Neural progenitor cell (in vitro differentiated cells): ENCODE measurements around the gene ADAT1. TPM values are rescaled to one million over a fixed set of nuclear protein-coding genes. Genes with fewer than 3 reads are reported as not detected.

Source experiments
- DNase-seq: peaks from one replicate; pipeline ENCODE4 v3.0.0-alpha.2; 2016; ENCODE audit warnings: low spot score
- H2AFZ ChIP-seq: fragments of 200-600 bp; sonication (generic); replicated peaks from 2 replicates; pipeline ENCODE4 v1.6.1; 2016; ENCODE audit warnings: antibody characterized with exemption
- H3F3A ChIP-seq: fragments of 200-600 bp; sonication (generic); 2 replicates; pipeline ENCODE4 v1.6.1; 2016; ENCODE audit warnings: antibody characterized with exemption, low read depth
- H3K27ac ChIP-seq: fragments of 200-600 bp; sonication (generic); 2 replicates; pipeline ENCODE4 v1.5.1; 2016; ENCODE audit warnings: mild to moderate bottlenecking
- H3K27me3 ChIP-seq: fragments of 200-600 bp; sonication (generic); 2 replicates; pipeline ENCODE4 v1.6.1; 2016; ENCODE audit warnings: mild to moderate bottlenecking, moderate library complexity
- H3K36me3 ChIP-seq: fragments of 200-600 bp; sonication (generic); 2 replicates; pipeline ENCODE4 v1.5.1; 2016
- H3K4me1 ChIP-seq: fragments of 200-600 bp; sonication (generic); 2 replicates; pipeline ENCODE4 v1.6.1; 2016; ENCODE audit warnings: mixed run types
- H3K4me2 ChIP-seq: fragments of 200-600 bp; sonication (generic); 2 replicates; pipeline ENCODE4 v1.6.1; 2016
- H3K4me3 ChIP-seq: fragments of 200-600 bp; sonication (generic); 2 replicates; pipeline ENCODE4 v1.5.1; 2016
- H3K79me2 ChIP-seq: fragments of 200-600 bp; sonication (generic); 2 replicates; pipeline ENCODE4 v1.6.1; 2016; ENCODE audit warnings: low read depth
- H3K9ac ChIP-seq: fragments of 200-600 bp; sonication (generic); 2 replicates; pipeline ENCODE4 v1.6.1; 2016
- H3K9me3 ChIP-seq: fragments of 200-600 bp; sonication (generic); 2 replicates; pipeline ENCODE4 v1.5.1; 2016; ENCODE audit warnings: low read depth
- H4K20me1 ChIP-seq: fragments of 200-600 bp; sonication (generic); 2 replicates; pipeline ENCODE4 v1.6.1; 2016; ENCODE audit warnings: low read depth
- H3K27ac Mint-ChIP-seq: 3 replicates; pipeline ENCODE4 v1.8.0; 2021; ENCODE audit warnings: mixed read lengths
- H3K27me3 Mint-ChIP-seq: 2 replicates; pipeline ENCODE4 v1.8.0; 2022; ENCODE audit warnings: low read depth, mild to moderate bottlenecking, inconsistent platforms, moderate library complexity, mixed read lengths; ENCODE audit not compliant: insufficient read depth
- H3K36me3 Mint-ChIP-seq: 3 replicates; pipeline ENCODE4 v1.8.0; 2021; ENCODE audit warnings: mixed read lengths
- H3K4me1 Mint-ChIP-seq: 3 replicates; pipeline ENCODE4 v1.8.0; 2021; ENCODE audit warnings: mixed read lengths
- H3K4me3 Mint-ChIP-seq: 3 replicates; pipeline ENCODE4 v1.8.0; 2021; ENCODE audit warnings: mild to moderate bottlenecking, moderate library complexity, mixed read lengths
- H3K9me3 Mint-ChIP-seq: 3 replicates; pipeline ENCODE4 v1.8.0; 2020; ENCODE audit warnings: mixed read lengths
- CTCF ChIP-seq: fragments of 200-600 bp; sonication (generic); IDR thresholded peaks from 2 replicates; pipeline ENCODE4 v1.5.1; 2017; ENCODE audit warnings: antibody characterized with exemption, mild to moderate bottlenecking
- EZH2 ChIP-seq: fragments of 200-600 bp; sonication (generic); IDR thresholded peaks from 2 replicates; pipeline ENCODE4 v1.6.1; 2017; ENCODE audit warnings: antibody characterized with exemption, mild to moderate bottlenecking, moderate library complexity
- EZH2phosphoT487 ChIP-seq: fragments of 200-600 bp; sonication (generic); IDR thresholded peaks from 2 replicates; pipeline ENCODE4 v1.6.1; 2017; ENCODE audit warnings: antibody characterized with exemption
- total RNA-seq: library from RNA; depleted of rRNA; stranded (reverse); fragments of >200 nt; gene quantifications from 2 replicates; pipeline ENCODE4 v1.2.3, GENCODE V29; 2015; ENCODE audit warnings: low replicate concordance

The ADAT1 gene
- total RNA-seq, 1 donor from 2014 or later: 76.6 TPM

GRCh38 chr16:75648265-75649076 is 25.4 kb upstream of the ADAT1 start:
- Histone ChIP-seq H3F3A (peaks cover 13% of the 10 kb centered on the region), H3K27me3 (no peaks in the 10 kb centered on the region), H3K79me2 (peaks cover 95% of the 10 kb centered on the region), H3K27ac (peak overlapping the region; percentile 87), H3K4me1 (peaks cover 15% of the 10 kb centered on the region), H3K36me3 (no peaks in the 10 kb centered on the region), H3K4me2 (peak overlapping the region; percentile 96), H3K9ac (peak overlapping the region; percentile 87), H3K9me3 (no peaks in the 10 kb centered on the region), H2AFZ (peak overlapping the region; percentile 99), H3K4me3 (peak overlapping the region; percentile 95), H4K20me1 (peaks cover 32% of the 10 kb centered on the region)
- H3K36me3 Mint-ChIP-seq: peaks cover 23% of the 10 kb centered on the region
- H3K9me3 Mint-ChIP-seq: no peaks in the 10 kb centered on the region
- DNase-seq: peak; percentile 88
- H3K27ac Mint-ChIP-seq: peak overlapping the region; percentile 92
- TF ChIP-seq EZH2 (no peak), CTCF (no peak), EZH2phosphoT487 (no peak)
- peaks cover 36% of the 10 kb centered on the region for H3K4me1 Mint-ChIP-seq
- peaks cover 5% of the 10 kb centered on the region for H3K27me3 Mint-ChIP-seq
- peak overlapping the region; percentile 96 for H3K4me3 Mint-ChIP-seq

- peaks cover 24% of the 10 kb centered on the region for H4K20me1 ChIP-seq
- Mint-ChIP-seq H3K9me3 (no peaks in the 10 kb centered on the region), H3K4me1 (peaks cover 36% of the 10 kb centered on the region), H3K36me3 (peaks cover 24% of the 10 kb centered on the region), H3K27ac (peak within 1 kb of the TSS; percentile 92), H3K4me3 (peak within 1 kb of the TSS; percentile 99), H3K27me3 (peaks cover 5% of the 10 kb centered on the region)
- peak within 1 kb of the TSS; percentile 99 for H2AFZ ChIP-seq
- H3F3A ChIP-seq: peaks cover 13% of the 10 kb centered on the region
- H3K27ac ChIP-seq: peak within 1 kb of the TSS; percentile 87
- no peaks in the 10 kb centered on the region for H3K9me3 ChIP-seq
- H3K4me3 ChIP-seq: peak within 1 kb of the TSS; percentile 95
- H3K4me2 ChIP-seq: peak within 1 kb of the TSS; percentile 96
- peaks cover 95% of the 10 kb centered on the region for H3K79me2 ChIP-seq
- TF ChIP-seq EZH2 (no peak), CTCF (no peak), EZH2phosphoT487 (peak; percentile 26)
- peak within 1 kb of the TSS; percentile 87 for H3K9ac ChIP-seq
- DNase-seq: peak; percentile 96
- no peaks in the 10 kb centered on the region for H3K36me3 ChIP-seq
- H3K27me3 ChIP-seq: no peaks in the 10 kb centered on the region
- H3K4me1 ChIP-seq: peaks cover 15% of the 10 kb centered on the region
Observed at GRCh38 chr16:75647492-75648264, 24.6 kb upstream of the ADAT1 start, which contains the start of the genes KARS1 and TERF2IP. Gene KARS1 (minus strand): TSS chr16:75647665. CDS start chr16:75647639, 26 bp downstream. Gene TERF2IP (plus strand): TSS chr16:75647773. CDS start chr16:75647883, 110 bp downstream.

- Histone ChIP-seq H2AFZ (peak overlapping the region; percentile 69), H3K27ac (no peak overlapping the region), H3F3A (peaks cover 13% of the 10 kb centered on the region), H3K4me1 (peaks cover 15% of the 10 kb centered on the region), H4K20me1 (peaks cover 23% of the 10 kb centered on the region), H3K79me2 (peaks cover 94% of the 10 kb centered on the region), H3K36me3 (no peaks in the 10 kb centered on the region), H3K9me3 (no peaks in the 10 kb centered on the region), H3K4me3 (peak overlapping the region; percentile 95), H3K4me2 (peak overlapping the region; percentile 96), H3K9ac (peak overlapping the region; percentile 79), H3K27me3 (no peaks in the 10 kb centered on the region)
- Mint-ChIP-seq H3K27me3 (peaks cover 5% of the 10 kb centered on the region), H3K27ac (peak overlapping the region; percentile 34), H3K9me3 (no peaks in the 10 kb centered on the region), H3K4me3 (peak overlapping the region; percentile 99), H3K4me1 (peaks cover 36% of the 10 kb centered on the region), H3K36me3 (peaks cover 24% of the 10 kb centered on the region)
- no peak for DNase-seq
- no peak for TF ChIP-seq CTCF
- TF ChIP-seq EZH2: no peak
- no peak for TF ChIP-seq EZH2phosphoT487
Observed at GRCh38 chr16:75647112-75647491, 24.0 kb upstream of the ADAT1 start.
